Esophagus squamous epithelium (tissue), 4 donors: ENCODE measurements around the gene TOR1A.

Experiments
- CTCF ChIP-seq, 6 experiments: fragments of 450-650 bp in 4 of 6; fragments of 200-600 bp in 2 of 6; sonication (generic) in 2 of 6; IDR thresholded peaks; one replicate each; pipeline ENCODE4 v1.5.1; 2016 to 2019; ENCODE audit warnings: antibody characterized with exemption in 6 of 6, mild to moderate bottlenecking in 4 of 6, moderate library complexity in 4 of 6
- POLR2A ChIP-seq, 4 donors: fragments of 450-650 bp; IDR thresholded peaks; one replicate each; pipeline ENCODE4 v1.6.1; 2017; ENCODE audit warnings: antibody characterized with exemption in 4 of 4, mild to moderate bottlenecking in 4 of 4, moderate library complexity in 3 of 4

GRCh38 chr9:129823542-129823934, 398 bp downstream of the TOR1A start:
- no peak for TF ChIP-seq CTCF (IDR thresholded peaks at IDR 0.05)
- no peak for TF ChIP-seq POLR2A (IDR thresholded peaks at IDR 0.05)
